Stimulated activated naive CD8-positive, alpha-beta T cell treated with anti-CD3 and anti-CD28 coated beads, Interleukin-15, amount 100 ng/mL, for 72 hours (primary cell): ENCODE data around the gene ZNRF3.
"Not testable (repeated sequence)": the region's sequence is repeated elsewhere in the genome, so short reads cannot be mapped to it uniquely, and the experiment has no call there.

Source experiments
- ATAC-seq: fragments of 150-1000 bp; cut with Tn5 transposase; 2 replicates; pipeline ENCODE4 v1.10.0; 2021; ENCODE audit warnings: mild to moderate bottlenecking, moderate library complexity
- DNase-seq, 2 donors: peaks; one replicate each; pipeline ENCODE4 v3.0.0; 2021 to 2022
- H3K27ac Mint-ChIP-seq, 2 donors: one replicate each; pipeline ENCODE4 v1.8.0; 2022; ENCODE audit warnings: mild to moderate bottlenecking in 2 of 2, mixed read lengths in 2 of 2, moderate library complexity in 2 of 2
- H3K27me3 Mint-ChIP-seq: one replicate; pipeline ENCODE4 v1.8.0; 2022; ENCODE audit warnings: mixed read lengths
- H3K4me1 Mint-ChIP-seq: one replicate; pipeline ENCODE4 v1.8.0; 2022; ENCODE audit warnings: mild to moderate bottlenecking, mixed read lengths
- H3K4me3 Mint-ChIP-seq, 2 donors: one replicate each; pipeline ENCODE4 v1.8.0; 2022; ENCODE audit warnings: mild to moderate bottlenecking in 2 of 2, mixed read lengths in 2 of 2, moderate library complexity in 1 of 2
- H3K9me3 Mint-ChIP-seq, 2 donors: one replicate each; pipeline ENCODE4 v1.8.0; 2022; ENCODE audit warnings: mixed read lengths in 2 of 2

Gene ZNRF3

DNA sequence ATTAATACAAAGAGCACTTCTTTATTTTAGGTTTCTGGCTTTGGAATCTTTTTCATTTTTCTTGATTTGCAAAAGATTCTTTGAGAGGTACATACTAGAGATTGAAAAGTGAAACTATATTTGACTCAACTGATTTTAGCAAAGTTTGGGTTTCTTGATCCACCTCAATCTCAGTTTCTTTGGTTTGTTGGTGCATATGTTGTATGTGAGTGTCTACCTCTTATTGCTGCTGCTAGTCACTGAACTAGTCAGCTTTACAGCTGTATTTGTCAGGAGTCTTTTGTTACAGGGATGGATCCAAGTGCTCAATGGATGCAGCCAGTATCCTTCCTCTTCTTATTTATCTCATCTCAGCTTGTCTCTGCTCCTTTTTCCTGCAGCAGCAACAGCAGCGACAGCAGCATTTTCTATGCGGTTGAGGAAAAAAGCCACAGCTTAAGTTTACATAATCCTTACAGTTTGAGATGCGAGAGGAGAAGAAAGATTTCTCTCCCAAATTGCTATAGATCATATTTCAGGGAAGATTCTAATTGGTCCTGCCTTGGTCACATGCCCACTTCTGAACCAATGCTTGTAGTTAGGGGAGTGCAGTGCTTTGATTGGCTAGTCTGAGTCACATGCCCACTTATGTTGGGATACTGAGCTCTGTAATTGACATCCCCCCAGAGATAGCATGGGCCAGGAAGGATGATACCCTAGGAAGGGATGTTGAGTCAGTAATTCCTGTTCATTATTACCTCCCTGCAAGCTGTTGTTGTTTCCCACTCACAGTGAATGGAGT lies 10.0 kb upstream of the ZNRF3 start:
- DNase-seq (no peak), ATAC-seq (peak; percentile 55)
- no peak overlapping the region for H3K27ac Mint-ChIP-seq
- no peak overlapping the region for H3K4me3 Mint-ChIP-seq
- no peaks in the 10 kb centered on the region for H3K9me3 Mint-ChIP-seq
- peaks cover 18% of the 10 kb centered on the region for H3K4me1 Mint-ChIP-seq
- H3K27me3 Mint-ChIP-seq: no peaks in the 10 kb centered on the region

DNA sequence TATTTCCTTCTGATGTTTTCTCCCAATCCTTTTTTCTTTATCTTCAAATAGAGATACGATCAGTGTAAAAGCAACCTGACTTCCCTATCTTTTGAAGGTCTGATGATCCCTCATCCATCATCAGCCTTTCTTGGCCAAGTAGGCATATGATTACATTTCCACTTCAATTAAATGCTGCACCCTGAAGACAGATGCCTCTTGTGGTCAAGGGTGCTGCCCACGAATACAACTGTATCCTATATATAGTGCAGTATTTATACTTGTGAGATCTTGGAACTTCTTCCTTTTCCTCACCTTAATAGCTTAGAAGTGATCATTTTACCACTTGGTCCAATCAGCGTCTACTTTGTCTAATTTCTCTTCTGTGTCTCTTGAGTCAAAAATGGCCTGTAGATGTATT lies 9.3 kb upstream of the ZNRF3 start:
- no peak for DNase-seq
- H3K4me1 Mint-ChIP-seq: peaks cover 18% of the 10 kb centered on the region
- H3K27me3 Mint-ChIP-seq: no peaks in the 10 kb centered on the region
- H3K9me3 Mint-ChIP-seq: no peaks in the 10 kb centered on the region
- H3K4me3 Mint-ChIP-seq: no peak overlapping the region
- no peak overlapping the region for H3K27ac Mint-ChIP-seq
- no peak for ATAC-seq

DNA sequence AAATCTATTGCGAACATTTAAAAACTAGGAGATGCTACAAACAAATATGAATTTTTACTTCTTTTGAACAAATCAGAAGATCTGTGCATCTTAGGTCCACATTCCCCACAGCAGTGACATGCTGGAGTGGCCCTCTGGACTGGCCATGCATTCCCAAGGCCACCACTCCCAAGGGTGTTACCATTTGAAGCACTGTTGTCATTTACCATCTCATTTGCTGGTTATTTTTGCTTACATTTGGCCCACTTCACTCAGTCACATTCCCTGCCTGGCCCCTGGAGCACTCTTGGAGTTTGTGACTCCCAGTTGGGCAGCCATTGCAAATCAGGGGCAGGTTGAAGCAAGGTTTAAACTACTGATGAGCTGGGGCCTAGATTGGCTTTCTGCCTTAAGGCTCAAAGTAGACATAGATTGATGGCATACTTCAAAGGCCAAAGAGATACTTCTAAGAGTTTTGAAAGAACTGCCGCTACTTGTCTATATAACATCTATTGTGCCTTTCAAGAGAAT lies 8.5 kb upstream of the ZNRF3 start:
- DNase-seq (no peak), ATAC-seq (no peak)
- Mint-ChIP-seq H3K27me3 (no peaks in the 10 kb centered on the region), H3K4me1 (peaks cover 18% of the 10 kb centered on the region), H3K4me3 (no peak overlapping the region), H3K27ac (no peak overlapping the region), H3K9me3 (no peaks in the 10 kb centered on the region)

DNA sequence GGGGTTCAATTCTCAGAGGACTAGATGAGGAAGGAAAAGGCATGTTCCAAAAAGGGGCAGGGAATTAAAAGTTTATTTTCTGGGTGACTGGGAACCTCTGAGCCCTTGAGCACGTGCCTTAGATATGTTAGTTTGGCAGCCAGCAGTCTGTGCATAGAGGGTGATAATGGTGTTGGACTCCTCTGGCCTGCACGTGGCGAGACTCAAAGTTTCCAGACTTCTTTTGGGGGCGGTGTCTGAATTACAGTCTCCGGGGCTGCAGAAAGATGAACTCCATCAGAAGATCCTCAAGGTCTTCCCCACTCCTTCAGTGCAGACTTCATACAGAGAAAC lies 861 bp upstream of the ZNRF3 start:
- H3K4me1 Mint-ChIP-seq: peaks cover 23% of the 10 kb centered on the region
- H3K27me3 Mint-ChIP-seq: peaks cover 45% of the 10 kb centered on the region
- H3K9me3 Mint-ChIP-seq: no peaks in the 10 kb centered on the region
- ATAC-seq (no peak), DNase-seq (peak in 1 of 2 donors; percentile 19)
- H3K4me3 Mint-ChIP-seq: peak overlapping the region; percentile 82 to 88
- peak overlapping the region in 1 of 2 donors; percentile 82 for H3K27ac Mint-ChIP-seq

DNA sequence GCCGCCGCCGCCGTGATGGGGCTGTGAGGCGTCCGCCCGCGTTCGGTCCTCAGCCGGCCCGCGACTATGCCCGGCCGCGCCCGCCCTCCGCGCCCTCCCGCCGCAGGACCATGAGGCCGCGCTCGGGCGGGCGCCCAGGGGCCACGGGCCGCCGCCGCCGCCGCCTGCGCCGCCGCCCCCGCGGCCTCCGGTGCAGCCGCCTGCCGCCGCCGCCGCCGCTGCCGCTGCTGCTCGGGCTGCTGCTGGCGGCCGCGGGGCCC lies 215 bp downstream of the ZNRF3 start:
- ATAC-seq (no peak), DNase-seq (no peak)
- peaks cover 23% of the 10 kb centered on the region for H3K4me1 Mint-ChIP-seq
- H3K9me3 Mint-ChIP-seq: no peaks in the 10 kb centered on the region
- H3K27ac Mint-ChIP-seq: no peak overlapping the region
- peaks cover 55% of the 10 kb centered on the region for H3K27me3 Mint-ChIP-seq
- H3K4me3 Mint-ChIP-seq: peak overlapping the region; percentile 32 to 88

DNA sequence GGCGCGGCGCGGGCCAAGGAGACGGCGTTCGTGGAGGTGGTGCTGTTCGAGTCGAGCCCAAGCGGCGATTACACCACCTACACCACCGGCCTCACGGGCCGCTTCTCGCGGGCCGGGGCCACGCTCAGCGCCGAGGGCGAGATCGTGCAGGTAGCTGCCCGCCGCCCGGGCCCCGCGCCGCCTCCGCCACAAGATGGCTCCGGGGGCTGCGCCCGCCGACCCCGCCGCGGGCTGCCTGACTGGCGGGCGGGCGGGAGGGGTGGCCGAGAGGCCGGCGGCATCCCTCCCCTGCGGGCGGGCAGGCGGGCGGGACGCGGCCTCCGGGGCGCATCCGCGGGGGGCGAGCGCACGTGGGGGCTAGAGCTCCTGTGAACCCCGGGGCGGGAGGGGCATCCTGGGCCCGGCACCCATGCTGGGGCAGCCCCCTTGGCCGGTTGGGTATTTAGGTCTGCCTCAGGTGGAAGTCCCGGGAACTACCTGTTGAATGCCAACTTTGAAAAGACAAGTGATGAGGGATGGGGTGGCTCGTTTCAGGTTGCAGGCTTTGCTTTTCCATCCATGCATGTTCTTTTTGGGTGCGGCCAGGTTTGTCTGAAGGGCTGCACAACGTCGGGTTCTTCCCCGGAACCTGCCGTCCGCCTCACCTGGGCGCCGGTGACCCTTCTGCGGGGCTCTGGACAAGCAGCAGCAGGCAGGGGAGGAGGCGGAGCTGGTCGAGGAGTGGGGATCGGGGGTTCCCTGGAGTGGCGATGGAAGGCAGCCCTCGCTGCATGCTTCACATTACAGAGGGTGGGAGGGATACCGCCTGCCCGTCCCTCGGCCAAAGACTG lies 760 bp downstream of the ZNRF3 start:
- DNase-seq (peak; percentile 36 to 47), ATAC-seq (peak; percentile 64)

DNA sequence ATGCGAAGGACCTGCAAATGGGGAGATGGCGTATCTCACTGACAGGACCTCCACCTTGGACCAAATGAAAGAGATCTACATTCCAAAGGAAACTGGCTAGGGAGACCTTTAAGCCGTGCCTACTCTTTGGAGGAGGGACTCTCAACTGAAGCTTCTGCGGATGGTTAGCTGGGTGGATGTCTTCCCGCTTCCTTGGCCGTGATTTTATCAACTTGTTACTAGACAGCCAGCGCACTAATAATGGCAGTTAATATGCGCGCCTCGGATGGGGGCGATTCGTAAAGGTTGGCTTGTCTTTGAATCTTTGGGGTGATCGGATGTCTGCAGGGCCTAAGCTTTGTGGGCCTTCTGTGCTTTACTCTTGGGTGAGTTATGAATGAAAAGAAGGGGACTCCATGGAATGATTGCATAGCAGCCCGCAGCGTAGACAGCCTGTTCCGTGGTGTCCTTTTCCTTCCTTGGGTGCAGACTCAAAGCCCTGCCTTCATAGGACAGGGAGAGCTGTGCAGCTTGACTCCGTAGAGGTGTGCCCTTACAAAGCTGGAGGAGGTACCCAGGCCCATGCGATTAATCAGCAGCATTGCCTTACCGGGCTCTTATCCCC lies 1.5 kb downstream of the ZNRF3 start:
- peaks cover 55% of the 10 kb centered on the region for H3K27me3 Mint-ChIP-seq
- no peak overlapping the region for H3K27ac Mint-ChIP-seq
- H3K4me3 Mint-ChIP-seq: peak overlapping the region; percentile 71 to 74
- peaks cover 30% of the 10 kb centered on the region for H3K4me1 Mint-ChIP-seq
- ATAC-seq (no peak), DNase-seq (no peak)
- H3K9me3 Mint-ChIP-seq: no peaks in the 10 kb centered on the region

More for the DNA sequence above, 760 bp downstream of the ZNRF3 start:
- no peak overlapping the region for H3K27ac Mint-ChIP-seq
- no peaks in the 10 kb centered on the region for H3K9me3 Mint-ChIP-seq
- H3K4me1 Mint-ChIP-seq: peaks cover 23% of the 10 kb centered on the region
- peaks cover 55% of the 10 kb centered on the region for H3K27me3 Mint-ChIP-seq
- H3K4me3 Mint-ChIP-seq: peak overlapping the region; percentile 71 to 74

DNA sequence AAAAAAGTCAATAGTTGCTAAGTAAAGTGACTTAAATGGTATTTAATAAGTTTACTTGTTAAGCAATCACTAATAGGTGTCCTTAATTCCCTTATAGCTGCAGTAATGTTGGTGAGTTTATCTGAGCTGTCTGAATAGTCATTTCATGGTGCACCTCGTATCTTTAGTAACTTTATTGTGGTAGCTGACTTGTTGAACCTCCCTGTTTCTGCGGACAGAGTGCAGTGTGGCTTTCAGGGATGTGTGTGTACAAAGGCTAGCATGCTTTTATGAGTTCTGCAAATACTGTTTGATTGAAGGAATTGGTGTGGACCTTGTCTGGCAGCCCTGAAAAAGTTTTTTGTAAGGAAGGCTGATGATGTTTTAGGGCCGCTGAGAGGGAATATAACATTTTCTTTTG lies 2.6 kb downstream of the ZNRF3 start:
- Mint-ChIP-seq H3K27me3 (peaks cover 59% of the 10 kb centered on the region), H3K9me3 (no peaks in the 10 kb centered on the region), H3K27ac (no peak overlapping the region), H3K4me1 (peaks cover 34% of the 10 kb centered on the region), H3K4me3 (no peak overlapping the region)
- no peak for DNase-seq
- no peak for ATAC-seq

DNA sequence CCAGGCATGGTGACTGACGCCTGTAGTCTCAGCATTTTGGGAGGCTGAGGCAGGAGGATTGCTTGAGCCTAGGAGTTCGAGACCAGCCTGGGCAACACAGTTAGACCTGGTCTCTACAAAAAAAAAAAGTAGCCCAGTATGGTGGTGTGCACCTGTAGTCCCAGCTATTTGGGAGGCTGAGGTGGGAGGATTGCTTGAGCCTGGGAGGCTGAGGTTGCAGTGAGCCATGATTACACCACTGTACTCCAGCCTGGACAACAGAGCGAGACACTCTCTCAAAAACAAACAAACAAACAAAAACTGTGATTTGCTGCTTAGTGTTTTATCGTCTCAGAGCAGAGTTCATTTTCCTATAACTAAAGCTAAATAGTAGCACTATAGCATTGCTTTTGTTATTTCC lies 3.3 kb downstream of the ZNRF3 start:
- peaks cover 65% of the 10 kb centered on the region for H3K27me3 Mint-ChIP-seq
- H3K4me3 Mint-ChIP-seq, DNase-seq, ATAC-seq, H3K27ac Mint-ChIP-seq, H3K9me3 Mint-ChIP-seq: not testable (repeated sequence)
- peaks cover 34% of the 10 kb centered on the region for H3K4me1 Mint-ChIP-seq

DNA sequence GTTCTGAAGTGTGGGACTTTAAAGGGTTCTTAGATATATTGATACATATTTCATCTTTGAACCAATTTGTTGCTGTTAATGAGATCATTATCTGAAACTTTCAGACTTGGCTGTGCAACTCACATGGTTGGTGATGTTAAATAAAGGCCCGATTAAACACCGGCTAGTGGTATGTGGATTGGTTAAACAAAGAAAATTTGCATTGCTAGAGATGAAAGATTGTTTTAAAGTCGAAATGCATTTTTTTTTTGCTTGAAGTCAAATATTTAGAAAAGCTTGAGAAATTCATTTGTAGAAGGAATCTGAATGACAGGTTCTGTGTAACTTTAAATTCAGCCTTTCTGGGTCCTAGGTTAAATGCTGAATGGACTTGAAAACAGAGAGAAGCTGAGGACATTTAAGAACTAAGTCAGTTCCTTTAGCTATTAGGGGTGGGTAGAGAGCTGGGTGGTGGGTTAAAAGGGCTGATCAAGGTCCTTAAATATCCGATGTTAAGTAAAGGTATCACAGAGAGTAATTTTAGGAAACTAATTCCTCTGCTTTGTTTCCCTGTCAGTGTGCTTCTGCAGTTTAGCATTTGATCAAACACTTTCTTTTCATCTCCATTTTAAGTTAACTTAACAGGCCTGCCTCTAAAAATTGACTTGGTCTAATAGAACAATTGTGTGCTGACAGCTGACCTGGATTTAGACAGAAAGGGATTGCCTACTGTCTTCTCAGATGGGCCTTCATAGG lies 4.5 kb downstream of the ZNRF3 start:
- Mint-ChIP-seq H3K4me3 (no peak overlapping the region), H3K9me3 (no peaks in the 10 kb centered on the region), H3K4me1 (peaks cover 35% of the 10 kb centered on the region), H3K27me3 (peaks cover 59% of the 10 kb centered on the region), H3K27ac (no peak overlapping the region)
- ATAC-seq: no peak
- no peak for DNase-seq

DNA sequence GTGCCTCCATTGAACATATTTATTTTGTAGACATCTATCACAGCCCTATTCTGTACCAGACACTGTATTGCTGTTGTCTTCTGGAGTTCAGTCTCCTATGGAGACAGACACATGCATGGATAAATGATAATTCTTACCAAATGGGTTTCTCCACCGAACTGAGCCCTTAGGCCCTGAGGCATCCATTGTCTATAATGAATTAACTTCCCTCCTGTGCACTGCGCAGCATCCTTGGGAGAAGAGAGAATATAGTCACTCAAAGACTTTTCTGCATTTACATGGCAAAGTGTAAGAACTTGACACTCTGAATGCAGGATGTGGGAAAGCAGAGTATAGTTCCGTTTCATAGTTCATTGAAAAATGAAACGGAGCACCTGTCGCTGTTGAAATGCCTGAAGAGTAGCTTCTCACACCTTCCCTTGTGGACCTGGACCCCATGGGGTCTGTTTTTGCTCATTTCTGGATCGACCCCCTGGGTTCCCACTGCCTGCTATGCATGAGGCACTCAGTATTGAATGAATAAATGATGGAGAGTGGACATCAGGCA lies 6.2 kb downstream of the ZNRF3 start:
- Mint-ChIP-seq H3K4me3 (peak overlapping the region in 1 of 2 donors; percentile 29), H3K4me1 (peaks cover 27% of the 10 kb centered on the region), H3K9me3 (no peaks in the 10 kb centered on the region), H3K27ac (no peak overlapping the region), H3K27me3 (peaks cover 54% of the 10 kb centered on the region)
- ATAC-seq (no peak), DNase-seq (no peak)

DNA sequence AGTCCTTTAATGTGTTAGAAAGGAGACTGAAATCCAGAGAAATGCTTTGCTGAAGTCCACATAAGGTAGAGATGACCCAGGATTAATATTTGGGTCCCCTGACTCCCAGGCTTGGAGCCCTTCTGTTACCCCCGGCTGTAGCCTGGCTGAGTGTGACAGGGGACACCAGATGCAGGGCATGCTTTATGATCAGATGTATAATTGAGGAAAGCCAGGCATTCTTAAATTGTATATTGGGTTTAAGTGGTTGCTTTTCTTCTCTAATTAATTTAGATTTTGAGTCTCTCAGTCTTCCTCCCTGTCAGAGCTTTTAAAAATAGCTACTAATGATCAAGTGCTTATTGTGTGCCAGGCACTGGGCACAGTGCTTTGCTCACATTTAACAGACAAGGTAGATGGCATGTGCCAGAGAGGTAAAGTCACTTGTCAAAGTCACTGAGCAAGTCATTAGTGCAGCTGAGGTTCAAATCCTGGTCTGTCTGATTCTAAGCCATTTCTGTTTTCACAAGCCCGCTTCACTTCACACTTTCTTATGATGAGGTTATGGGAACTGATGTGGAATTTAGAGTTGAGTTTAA lies 7.9 kb downstream of the ZNRF3 start:
- no peak overlapping the region for H3K27ac Mint-ChIP-seq
- H3K4me3 Mint-ChIP-seq: no peak overlapping the region
- H3K9me3 Mint-ChIP-seq: no peaks in the 10 kb centered on the region
- peaks cover 21% of the 10 kb centered on the region for H3K4me1 Mint-ChIP-seq
- no peak for ATAC-seq
- no peak for DNase-seq
- H3K27me3 Mint-ChIP-seq: peaks cover 37% of the 10 kb centered on the region

DNA sequence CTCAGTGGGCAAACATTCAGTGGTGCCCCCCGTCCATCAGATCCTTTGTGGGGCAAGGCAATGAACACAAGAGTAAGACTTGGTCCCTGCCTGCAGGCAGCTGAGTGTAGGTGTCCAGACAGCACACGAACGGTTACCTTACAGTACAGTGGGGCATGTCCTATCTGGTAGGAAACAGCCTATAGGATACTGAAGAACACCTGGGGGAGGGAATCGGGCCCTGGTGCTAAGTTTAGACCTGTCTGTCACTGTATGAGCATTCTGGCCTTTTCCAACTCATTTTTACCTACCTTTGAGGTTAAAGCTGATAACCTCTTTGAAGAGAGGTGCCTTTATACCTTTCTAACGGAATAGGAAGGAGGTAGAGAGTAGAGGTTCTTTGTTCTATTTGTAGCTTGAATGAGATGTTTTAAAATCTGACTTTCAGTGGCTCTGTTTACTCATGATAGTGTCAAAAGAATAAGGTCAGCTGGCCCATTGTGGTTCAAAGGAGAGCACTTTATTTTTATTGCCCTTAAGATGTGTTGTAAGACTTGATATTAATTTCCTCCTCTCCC lies 8.9 kb downstream of the ZNRF3 start:
- Mint-ChIP-seq H3K4me1 (peaks cover 21% of the 10 kb centered on the region), H3K27ac (no peak overlapping the region), H3K9me3 (no peaks in the 10 kb centered on the region), H3K4me3 (no peak overlapping the region), H3K27me3 (peaks cover 28% of the 10 kb centered on the region)
- no peak for ATAC-seq
- no peak for DNase-seq

DNA sequence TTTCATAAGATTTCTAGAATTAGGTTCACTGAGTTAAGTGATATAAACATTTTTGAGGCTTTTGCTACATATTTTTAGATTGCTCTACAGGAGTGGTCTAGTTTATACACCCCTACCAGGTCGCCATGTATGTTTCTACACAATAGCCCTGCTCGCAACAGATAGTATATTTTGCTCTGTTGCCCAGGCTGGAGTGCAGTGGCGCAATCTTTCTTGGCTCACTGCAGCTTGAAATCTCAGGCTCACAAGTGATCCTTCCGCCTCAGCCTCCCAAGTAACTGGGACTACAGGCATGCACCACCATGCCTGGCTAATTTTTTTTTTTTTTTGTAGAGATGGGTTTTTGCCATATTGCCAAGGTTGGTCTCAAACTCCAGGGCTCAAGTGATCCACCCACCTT lies 10.4 kb downstream of the ZNRF3 start:
- Mint-ChIP-seq H3K4me1 (peaks cover 24% of the 10 kb centered on the region), H3K27me3 (peaks cover 15% of the 10 kb centered on the region), H3K4me3 (no peak overlapping the region), H3K27ac (no peak overlapping the region), H3K9me3 (no peaks in the 10 kb centered on the region)
- ATAC-seq: no peak
- DNase-seq: no peak

DNA sequence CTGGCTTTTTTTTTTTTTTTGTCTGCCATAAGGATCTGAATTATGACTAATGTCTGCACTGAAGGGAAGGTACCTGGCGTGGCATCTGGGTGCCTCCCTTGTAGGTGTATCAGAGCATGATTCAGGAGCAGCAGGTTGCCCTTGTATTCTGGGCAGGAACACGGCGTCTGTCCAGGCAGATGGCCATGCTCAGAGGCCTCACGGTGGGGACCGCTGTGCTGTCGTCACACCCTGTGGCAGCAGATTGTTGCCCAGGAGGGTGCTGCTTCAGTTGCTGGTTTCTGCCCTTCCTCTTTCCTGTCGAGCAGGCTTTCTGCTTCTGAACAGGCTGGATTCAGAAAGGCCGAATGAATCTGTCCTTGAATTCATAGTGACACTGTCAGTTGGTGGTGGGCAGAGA lies 11.0 kb downstream of the ZNRF3 start:
- H3K27ac Mint-ChIP-seq: no peak overlapping the region
- H3K9me3 Mint-ChIP-seq: no peaks in the 10 kb centered on the region
- H3K4me1 Mint-ChIP-seq: peaks cover 28% of the 10 kb centered on the region
- H3K27me3 Mint-ChIP-seq: peaks cover 15% of the 10 kb centered on the region
- no peak for ATAC-seq
- no peak overlapping the region for H3K4me3 Mint-ChIP-seq
- no peak for DNase-seq
